HG03039 (cell line): ENCODE measurements around the gene MED17.
A peak's percentile ranks its signal among the peaks of the same experiment; 100 is the strongest.
"Not testable (repeated sequence)": the region's sequence is repeated elsewhere in the genome, so short reads cannot be mapped to it uniquely, and the experiment has no call there.

Experiments
- ATAC-seq: cut with Tn5 transposase; IDR thresholded peaks from one replicate; pipeline ENCODE4 v1.9.1; 2021; ENCODE audit warnings: mild to moderate bottlenecking, moderate library complexity; ENCODE audit not compliant: unreplicated experiment

The MED17 gene, protein sequence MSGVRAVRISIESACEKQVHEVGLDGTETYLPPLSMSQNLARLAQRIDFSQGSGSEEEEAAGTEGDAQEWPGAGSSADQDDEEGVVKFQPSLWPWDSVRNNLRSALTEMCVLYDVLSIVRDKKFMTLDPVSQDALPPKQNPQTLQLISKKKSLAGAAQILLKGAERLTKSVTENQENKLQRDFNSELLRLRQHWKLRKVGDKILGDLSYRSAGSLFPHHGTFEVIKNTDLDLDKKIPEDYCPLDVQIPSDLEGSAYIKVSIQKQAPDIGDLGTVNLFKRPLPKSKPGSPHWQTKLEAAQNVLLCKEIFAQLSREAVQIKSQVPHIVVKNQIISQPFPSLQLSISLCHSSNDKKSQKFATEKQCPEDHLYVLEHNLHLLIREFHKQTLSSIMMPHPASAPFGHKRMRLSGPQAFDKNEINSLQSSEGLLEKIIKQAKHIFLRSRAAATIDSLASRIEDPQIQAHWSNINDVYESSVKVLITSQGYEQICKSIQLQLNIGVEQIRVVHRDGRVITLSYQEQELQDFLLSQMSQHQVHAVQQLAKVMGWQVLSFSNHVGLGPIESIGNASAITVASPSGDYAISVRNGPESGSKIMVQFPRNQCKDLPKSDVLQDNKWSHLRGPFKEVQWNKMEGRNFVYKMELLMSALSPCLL

DNA sequence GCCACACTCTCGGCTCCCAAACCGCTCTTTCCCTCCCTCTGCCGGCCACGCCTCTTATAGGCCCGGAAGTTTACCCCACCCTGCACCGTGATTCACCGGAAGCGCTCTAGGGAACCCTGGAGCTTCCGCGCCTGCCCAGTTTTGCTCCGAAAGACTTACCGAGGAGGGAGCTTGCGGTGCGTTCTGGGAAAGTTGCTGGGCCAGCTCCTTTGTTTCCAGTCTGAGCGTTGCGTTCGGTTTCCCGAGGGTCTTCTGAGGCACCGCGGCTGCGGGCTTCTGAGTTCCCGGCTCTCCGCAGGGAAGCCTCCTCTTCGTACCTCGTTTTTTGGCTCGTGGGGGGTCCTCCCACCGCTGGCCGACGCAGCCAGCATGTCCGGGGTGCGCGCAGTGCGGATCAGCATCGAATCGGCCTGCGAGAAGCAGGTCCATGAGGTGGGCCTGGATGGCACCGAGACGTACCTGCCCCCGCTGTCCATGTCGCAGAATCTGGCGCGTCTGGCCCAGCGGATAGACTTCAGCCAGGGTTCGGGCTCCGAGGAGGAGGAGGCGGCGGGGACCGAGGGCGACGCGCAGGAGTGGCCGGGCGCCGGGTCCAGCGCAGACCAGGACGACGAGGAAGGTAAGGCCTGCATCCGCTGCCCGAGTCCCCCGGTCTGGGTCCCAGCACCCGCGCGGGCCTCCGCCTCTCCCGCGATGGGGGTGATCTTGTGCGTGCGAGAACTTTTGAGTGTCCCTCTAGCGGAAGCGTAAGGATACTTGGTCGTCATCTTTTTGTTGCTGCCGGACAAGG lies at the start of gene MED17:
Gene MED17 (plus strand): TSS at position 138 of the 790 bp plus-strand sequence. CDS start 232 bp downstream, at position 370.
- peak; percentile 98 for ATAC-seq

DNA sequence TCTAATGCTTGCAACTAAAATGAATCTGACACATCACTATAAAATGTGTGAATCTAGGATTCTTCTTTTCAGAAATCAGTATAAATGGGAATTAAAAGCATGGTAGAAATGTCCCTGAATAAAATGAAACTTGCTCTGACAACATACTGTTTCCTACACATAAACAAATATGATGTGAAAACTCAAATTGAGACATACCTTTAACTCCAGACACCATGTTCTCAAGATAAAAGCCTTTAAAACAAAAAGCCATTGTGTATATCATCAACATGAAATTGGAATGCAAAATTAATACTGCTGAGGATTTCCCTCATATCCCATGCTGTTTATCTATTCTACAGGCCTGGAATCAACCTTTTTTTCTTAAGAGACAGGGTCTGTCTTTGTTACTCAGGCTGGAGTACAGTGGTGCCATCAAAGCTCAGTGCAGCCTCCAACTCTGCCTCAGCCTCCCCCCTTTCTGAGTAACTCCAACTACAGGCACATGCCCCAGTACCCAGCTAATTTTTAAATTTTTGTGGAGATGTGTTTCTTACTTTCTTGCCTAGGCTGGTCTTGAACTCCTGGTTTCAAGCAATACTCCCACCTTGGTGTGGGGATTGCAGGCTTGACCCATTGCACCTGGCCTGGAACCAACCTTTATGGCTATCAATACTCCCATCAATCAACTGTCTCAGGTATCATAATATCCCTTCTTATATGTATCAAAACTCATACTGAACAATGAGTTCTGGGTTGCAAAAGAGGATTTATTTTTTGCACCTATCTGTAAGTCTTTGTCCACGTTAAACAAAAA lies 49.5 kb upstream of the MED17 start:
- no peak for ATAC-seq

DNA sequence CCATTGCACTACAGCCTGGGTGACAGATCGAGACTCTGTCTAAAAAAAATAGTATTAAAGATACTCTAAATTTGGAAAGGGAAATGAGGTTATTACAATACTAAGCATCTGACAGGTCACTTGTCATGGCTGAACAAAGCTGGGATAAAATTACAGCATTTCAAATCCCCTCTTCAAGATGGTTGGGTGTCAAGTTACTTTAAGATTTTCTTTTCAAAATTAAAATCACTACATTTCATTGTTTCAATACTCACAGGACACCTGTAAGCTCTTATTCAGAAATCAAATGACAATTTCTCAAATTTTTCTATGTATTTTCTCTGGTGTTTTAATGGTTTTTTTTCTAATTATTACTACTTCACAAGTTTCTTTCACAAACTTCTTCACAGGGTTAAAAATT lies 48.5 kb upstream of the MED17 start:
- no peak for ATAC-seq

DNA sequence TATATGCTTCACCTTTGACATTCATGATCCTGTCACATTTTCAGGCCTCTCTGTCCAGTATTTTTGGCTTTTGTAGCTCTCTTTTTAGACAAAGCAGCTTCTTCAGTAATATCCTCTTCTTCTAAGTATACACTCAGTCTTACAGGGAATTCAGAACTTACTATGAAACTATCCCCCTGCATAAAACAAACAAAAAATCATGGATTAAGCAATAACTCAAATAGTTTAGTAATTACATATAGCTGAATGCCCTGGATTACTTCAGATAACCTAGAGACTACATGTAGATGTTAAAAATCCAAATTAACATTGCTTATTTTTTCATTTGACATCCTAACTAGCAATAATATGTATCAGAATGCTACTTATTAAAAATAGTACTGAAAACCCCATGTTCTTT lies 48.0 kb upstream of the MED17 start:
- no peak for ATAC-seq

DNA sequence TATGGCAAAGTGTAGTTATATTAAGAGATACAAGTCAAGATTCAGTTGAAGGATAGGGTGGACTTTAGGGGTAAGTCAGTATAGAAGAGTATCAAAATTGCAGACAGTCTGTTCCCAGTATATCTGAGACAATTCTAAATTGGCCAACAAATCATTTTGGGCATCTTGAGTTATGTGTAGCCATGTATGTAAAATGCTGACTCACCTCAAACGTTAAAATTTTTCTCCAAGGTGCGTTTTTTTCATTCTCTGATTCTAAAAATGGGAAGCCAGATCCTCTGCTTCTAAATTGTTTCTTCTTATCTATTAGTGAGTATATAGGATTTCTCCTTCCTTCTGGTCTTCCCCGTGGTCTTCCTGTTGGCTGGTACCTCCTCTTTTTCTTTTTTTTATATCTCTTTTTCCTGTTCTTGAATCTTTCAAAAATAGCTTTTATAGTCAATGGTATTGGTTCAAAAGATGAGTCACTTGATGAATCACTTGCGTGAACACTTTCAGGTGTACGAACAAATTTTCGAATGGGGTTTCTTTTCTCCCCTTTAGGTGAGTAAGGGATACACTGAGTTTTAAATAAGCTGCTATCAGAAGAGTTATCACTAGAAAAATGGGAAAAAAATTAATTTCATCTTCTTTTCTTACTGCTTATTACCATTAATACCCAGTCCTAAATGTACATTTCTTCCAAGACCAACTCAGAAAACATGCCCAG lies 46.0 kb upstream of the MED17 start:
- ATAC-seq: no peak

DNA sequence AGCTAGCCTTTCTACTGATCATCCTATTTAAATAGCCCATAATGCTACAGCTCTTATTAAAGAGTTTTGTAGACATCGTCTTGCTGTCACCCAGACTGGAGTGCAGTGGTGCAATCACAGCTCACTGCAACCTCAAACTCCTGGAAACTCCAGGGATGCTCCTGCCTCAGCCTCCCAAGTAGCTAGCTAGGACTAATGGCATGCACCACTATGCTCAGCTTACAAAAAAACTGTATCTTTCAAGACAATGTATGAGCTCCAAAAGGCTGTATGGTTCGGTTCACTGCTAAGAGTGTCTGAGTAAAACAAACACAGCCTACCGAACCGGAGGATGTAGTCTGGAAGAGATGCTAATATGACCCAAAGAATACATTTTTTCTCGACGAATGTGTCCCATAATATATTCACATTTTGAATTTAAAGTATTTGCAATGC lies 45.4 kb upstream of the MED17 start:
- ATAC-seq: no peak

DNA sequence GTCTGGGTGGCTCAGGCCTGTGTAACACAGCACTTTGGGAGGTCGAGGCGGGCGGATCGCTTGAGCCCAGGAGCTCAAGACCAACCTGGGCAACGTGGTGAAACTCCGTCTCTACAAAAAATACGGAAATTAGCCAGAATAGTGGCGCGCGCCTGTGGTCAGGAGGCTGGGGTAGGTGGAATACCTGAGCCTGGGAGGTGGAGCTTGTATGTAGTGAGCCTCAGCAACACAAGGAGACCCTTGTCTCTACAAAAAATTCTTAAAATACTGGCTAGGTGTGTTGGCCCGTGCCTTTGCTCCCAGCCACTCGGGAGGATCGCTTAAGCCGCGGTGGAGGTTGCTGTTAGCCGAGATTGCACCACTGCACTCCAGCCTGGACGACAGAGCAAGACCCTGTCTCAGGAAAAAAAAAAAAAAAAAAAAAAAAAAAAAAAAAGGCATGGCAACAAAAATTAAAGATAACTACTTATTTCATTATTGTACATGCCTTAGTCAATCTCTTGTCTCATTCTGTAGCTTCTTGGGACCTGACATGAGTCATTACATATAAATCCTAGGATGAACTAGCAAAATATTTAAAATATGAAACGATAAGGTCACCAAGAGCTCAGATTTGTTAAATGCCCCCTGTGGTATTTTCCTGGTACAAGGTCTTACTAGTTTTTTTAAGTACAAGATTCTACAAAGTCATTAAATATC lies 43.9 kb upstream of the MED17 start:
- no peak for ATAC-seq

DNA sequence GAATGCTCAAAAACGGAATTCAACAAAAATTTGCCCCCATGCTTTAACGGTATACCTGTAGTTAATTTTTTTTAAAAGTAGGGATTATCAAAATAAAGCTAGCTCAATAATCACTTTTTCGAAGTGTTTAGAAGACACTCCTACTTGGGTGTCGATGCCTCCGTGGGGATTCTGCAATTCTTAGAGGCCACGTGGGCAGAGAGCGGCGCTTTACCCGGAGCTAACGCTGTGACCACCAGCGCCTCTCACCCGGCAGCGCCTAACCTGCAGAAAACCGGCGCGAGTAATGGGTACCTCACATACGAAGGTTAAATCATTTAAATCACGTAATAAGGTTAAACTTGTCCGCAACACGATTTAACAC lies 43.4 kb upstream of the MED17 start:
- peak; percentile 24 for ATAC-seq

DNA sequence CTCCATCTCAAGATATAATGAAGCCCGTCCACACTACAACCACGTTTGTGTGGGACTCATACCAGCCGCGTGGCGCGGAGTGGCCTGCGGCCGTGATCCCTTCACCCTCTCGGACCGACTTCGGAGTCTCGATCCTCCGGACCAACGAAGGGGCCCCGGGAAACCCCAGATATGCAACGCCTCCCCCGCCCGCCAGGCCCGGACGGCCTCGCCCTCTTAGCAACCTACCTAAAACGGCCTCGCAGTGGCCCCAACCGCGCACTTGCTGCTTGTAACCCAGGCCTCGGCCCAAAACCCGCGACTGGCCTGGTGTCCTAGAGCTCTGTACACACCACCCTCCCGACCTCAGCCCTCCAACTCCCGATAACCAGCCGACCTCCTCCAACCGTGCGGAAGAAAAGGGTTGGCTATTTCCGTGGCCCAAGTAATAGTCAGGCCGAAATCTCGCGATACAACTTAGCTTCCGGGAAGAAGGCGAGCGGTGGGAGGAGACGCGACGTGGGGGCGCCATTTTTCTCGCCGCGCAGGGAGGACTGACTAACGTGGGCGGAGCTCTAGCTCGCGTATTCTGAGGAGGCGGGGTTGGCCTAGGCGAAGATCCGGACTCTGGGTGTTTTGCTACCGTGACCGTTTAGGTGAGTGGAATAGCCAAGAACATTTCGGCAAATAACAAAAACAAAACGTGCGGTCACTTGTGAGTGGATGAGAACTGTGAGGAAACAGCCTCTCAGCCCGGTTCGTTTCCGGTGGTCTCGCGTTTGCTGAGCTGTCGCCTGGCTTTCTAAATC lies 42.8 kb upstream of the MED17 start, which contains the start of the genes C11orf54 and TAF1D:
Gene C11orf54 (plus strand): TSS at position 579 of the 788 bp plus-strand sequence. CDS start 5,722 bp downstream, outside the sequence.
Gene TAF1D (minus strand): TSS at position 402 of the 788 bp plus-strand sequence. CDS start 2,191 bp downstream, outside the sequence.
- ATAC-seq: peak; percentile 86

DNA sequence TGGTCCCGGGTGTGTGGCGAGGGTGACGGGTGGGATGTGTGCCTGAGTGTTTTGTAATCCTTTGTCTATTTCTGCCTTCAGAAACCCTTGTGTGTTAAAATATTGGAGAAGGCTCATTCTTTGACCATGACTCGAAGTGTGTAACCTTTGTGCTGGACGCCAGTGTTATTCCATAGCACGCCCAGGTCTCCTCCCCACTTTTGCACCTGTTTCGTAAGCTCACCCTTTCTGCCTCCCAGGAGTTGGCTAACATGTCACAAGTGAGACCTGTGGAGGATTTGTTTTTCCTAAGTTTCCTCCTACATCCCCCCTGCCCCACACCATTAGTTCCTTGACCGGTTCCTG lies 42.2 kb upstream of the MED17 start:
- ATAC-seq: peak; percentile 6

DNA sequence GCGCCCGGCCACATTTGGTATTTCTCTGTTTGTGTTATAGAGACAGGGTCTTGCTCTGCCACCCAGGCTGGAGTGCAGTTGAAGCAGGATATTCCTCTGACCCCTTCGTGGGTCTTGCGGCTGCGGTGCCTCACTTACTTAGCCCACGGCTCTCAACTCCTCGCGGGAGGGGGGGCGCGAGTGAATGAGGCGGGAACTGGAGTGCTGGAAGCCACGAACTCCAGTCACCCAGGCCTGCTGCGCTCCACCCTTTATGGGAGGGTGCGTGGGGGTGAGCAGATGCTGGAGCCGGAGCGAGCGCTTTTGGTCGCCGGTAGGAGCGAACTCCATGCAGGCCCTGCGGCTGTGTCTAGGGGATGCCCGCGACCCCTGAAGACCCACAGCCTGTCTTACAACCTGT lies 40.8 kb upstream of the MED17 start:
- ATAC-seq: no peak

DNA sequence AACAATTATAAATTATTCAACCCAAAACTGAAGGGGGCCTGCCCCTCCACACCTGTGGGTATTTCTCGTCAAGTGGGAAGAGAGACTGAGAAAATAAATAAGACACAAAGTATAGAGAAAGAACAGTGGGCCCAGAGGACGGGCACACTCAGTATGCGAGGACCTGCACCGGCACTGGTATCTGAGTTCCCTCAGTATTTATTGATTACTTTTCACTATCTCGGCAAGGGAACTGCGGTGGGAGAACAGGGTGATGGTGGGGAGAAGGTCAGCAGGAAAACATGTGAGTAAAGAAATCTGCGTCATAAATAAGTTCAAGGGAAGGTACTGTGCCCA lies 39.4 kb upstream of the MED17 start:
- no peak for ATAC-seq

DNA sequence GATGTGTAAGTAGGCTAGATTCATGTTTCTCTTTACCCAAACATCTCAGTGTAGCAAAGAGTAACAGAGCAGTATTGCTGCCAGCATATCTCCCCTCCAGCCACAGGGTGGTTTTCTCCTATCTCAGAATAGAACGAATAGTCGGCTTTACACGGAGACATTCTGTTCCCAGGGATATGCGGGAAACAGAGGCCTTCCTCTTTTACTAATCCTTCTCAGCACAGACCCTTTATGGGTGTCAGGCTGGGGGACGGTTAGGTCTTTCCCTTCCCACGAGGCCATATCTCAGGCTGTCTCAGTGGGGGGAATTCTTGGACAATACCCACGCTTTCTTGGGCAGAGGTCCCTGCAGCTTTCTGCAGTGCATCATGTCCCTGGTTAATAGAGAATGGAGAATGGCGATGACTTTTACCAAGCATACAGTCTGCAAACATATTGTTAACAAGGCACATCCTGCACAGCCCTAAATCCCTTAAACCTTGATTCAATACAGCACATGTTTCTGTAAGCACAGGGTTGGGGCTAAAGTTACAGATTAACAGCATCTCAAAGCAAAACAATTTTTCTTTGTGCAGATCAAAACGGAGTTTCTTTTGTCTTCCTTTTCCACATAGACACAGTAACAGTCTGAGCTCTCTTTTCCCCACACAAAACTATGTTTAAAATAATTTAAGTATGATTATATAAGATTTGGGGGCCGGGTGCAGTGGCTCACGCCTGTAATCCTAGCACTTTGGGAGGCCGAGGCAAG lies 38.9 kb upstream of the MED17 start:
- ATAC-seq: not testable (repeated sequence)

DNA sequence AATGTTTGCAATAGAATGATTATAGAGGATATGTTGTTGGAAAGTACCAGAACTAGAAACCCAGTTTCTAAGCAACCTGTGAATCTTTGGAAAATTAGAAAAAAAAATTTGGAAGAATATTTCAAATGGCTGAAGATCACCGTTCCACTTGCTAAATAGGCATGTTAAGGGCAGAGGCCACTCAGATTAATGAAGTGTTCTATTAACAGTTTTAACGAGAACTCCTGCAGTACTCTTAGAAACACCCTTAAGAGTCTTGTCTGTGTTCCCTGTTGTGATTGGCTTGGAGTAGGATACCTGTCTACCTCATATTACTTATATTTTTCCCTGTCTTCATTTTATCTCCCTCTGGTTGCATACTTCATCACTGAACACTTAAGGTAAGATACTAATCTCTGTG lies 38.0 kb upstream of the MED17 start:
- ATAC-seq: no peak

DNA sequence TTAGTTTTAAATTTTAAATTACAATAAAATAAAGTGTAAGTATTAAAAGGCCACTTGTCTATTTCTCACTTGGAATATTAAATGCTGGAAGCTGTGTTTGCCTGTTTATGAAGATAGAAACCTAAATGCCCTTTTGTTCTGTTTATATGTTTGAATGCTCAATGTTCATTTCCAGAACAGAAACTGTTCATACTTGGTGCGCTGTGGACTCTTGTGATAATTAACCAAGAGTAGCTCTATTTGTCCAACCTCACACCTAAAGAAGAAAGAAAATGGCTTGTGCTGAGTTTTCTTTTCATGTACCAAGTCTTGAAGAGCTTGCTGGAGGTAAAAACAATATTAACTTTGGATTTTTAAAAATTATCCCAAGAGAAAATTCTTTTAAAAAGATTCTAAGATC lies 37.0 kb upstream of the MED17 start:
- no peak for ATAC-seq

DNA sequence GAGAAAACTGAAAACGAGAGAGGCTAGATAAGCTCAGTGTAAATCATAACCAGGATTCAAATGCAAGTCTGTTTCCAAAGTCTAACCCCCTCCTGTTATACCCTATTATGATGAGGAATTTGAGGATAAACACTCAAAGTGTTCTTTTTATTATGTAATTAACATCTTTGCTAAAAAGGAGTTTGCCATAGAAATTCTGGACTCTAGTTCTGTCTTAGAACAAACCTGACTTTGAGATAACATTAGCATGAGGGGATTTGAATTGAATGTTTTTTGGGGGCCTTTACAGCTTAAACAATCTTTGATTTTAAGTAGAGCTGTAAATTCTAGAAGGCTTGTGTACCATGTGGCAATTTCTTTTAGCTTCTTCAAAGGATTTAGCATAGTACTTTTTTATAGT lies 33.1 kb upstream of the MED17 start:
- no peak for ATAC-seq

DNA sequence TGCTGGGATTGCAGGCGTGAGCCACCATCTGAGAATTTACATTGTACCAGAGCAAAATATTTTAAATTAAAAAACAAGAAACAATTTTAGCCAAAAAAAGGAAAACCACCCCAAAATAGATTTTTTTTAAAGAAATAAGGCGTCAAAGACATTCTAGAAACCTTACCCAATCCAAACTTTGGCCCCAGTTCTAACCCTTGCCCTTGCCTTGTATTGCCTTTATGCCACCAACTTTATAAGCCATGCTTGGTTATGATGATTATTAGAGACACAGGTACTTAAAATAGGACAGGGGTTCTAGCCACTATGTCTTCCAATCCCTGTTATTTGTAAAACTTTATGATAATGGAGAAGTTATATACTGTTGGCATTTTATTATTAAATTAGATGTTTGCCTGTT lies 30.8 kb upstream of the MED17 start:
- ATAC-seq: no peak

DNA sequence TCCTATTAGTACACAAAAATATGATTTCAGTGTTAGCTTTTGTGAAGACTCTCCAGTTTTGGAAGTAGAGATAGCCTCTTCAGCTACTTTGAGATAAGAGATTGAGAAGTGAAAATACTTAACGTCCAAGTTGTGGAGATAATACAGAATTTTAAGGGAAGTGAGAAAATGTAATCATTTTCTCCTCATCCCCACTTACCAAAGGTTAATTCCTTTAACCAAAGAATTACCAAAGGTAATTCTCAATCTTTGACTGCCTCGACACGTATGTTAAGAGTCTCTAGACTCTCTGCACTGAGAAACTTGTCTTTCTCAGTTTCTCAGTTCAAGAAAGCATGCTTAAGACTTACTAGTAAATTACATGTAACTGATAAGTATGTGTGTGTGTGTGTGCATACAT lies 27.3 kb upstream of the MED17 start:
- ATAC-seq: no peak
